Colonic mucosa (tissue), 4 donors: ENCODE results near the gene MRPL2. TPM values are rescaled to one million over a fixed set of nuclear protein-coding genes. Genes with fewer than 3 reads are reported as not detected.
A peak's percentile ranks its signal among the peaks of the same experiment; 100 is the strongest.

Experiments used
- DNase-seq: peaks from one replicate; pipeline ENCODE4 v3.0.0-alpha.2; 2020
- H3K27ac ChIP-seq: fragments of 200-600 bp; one replicate; pipeline ENCODE4 v1.8.0; 2021
- H3K27me3 ChIP-seq: fragments of 200-600 bp; one replicate; pipeline ENCODE4 v1.8.0; 2021
- H3K36me3 ChIP-seq: fragments of 200-600 bp; one replicate; pipeline ENCODE4 v1.8.0; 2021
- H3K4me1 ChIP-seq: fragments of 200-600 bp; one replicate; pipeline ENCODE4 v1.8.0; 2021; ENCODE audit warnings: mild to moderate bottlenecking
- H3K4me3 ChIP-seq: fragments of 200-600 bp; one replicate; pipeline ENCODE4 v1.8.0; 2021
- H3K9ac ChIP-seq, 2 donors: one replicate each; pipeline ENCODE4 v1.7.0; 2013; ENCODE audit warnings: control low read depth in 2 of 2, low read depth in 2 of 2, low read length in 2 of 2
- H3K9me3 ChIP-seq: fragments of 200-600 bp; one replicate; pipeline ENCODE4 v1.8.0; 2021
- CTCF ChIP-seq: fragments of 200-600 bp; IDR thresholded peaks from one replicate; pipeline ENCODE4 v1.8.0; 2022; ENCODE audit warnings: antibody characterized with exemption, mild to moderate bottlenecking
- intact Hi-C: fragments of 100-400 bp; cut with DNase I; formaldehyde crosslinking; loops from one replicate; pipeline ENCODE4 v1.14.1; 2022
- total RNA-seq, 2 donors: library from RNA; stranded (reverse); fragmentation: NEBNext Ultra II Directional in 1 of 2; extraction: Animal tissue kit (Norgen Biotek cat#: 25700) in 1 of 2; gene quantifications; one replicate each; pipeline ENCODE4 v1.2.1, GENCODE V29; 2021
- donor health status: healthy.
- donor health status: DM: no; HTN: no; CAD: no.
- donor health status: DM: no; HTN: no; CAD: no.

The MRPL2 gene
- total RNA-seq, 2 donors from 2014 or later, result 73.2 to 112 TPM

GRCh38 chr6:43092635-43093034, 33.4 kb upstream of the MRPL2 start:
- no peak overlapping the region for H3K9ac ChIP-seq
- no peaks in the 10 kb centered on the region for H3K27me3 ChIP-seq
- intact Hi-C loops, result no loop called here
- no peak for DNase-seq
- no peaks in the 10 kb centered on the region for H3K36me3 ChIP-seq
- H3K9me3 ChIP-seq, result no peaks in the 10 kb centered on the region
- TF ChIP-seq CTCF, result no peak
- H3K4me3 ChIP-seq, result no peak overlapping the region
- H3K27ac ChIP-seq, result no peak overlapping the region
- no peaks in the 10 kb centered on the region for H3K4me1 ChIP-seq

DNA sequence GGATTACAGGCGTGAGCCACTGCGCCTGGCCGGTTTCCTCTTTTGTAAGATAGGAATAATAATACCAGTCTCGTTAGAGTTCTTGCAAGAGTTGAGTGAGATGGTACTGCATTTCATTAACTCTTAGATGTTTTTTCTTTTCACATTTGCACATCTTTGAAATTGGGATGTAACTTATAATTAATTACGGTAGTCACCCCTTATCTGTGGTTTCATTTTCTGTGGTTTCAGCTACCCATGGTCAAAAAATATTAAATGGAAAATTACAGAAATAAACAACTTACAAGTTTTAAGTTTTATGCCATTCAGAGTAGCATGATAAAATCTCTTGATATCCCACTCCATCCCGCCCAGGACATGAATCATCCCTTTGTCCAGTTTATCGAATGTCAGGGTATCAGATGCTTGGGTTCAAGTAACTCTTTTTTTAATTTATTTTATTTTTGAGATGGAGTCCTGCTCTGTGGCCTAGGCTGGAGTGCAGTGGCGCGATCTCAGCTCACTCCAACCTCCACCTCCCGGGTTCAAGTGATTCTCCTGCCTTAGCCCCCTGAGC, 32.3 kb upstream of the MRPL2 start:
- intact Hi-C loops, result no loop called here
- H3K27ac ChIP-seq, result no peak overlapping the region

GRCh38 chr6:43091020-43091419, 31.8 kb upstream of the MRPL2 start:
- no peak overlapping the region for H3K4me3 ChIP-seq
- H3K9ac ChIP-seq, result no peak overlapping the region
- intact Hi-C loops, result no loop called here
- H3K36me3 ChIP-seq, result no peaks in the 10 kb centered on the region
- no peaks in the 10 kb centered on the region for H3K9me3 ChIP-seq
- DNase-seq, result no peak
- H3K27ac ChIP-seq, result no peak overlapping the region
- TF ChIP-seq CTCF, result no peak
- H3K27me3 ChIP-seq, result no peaks in the 10 kb centered on the region
- H3K4me1 ChIP-seq, result no peaks in the 10 kb centered on the region

More for the DNA sequence above, 32.3 kb upstream of the MRPL2 start:
- Histone ChIP-seq H3K36me3 (no peaks in the 10 kb centered on the region), H3K9me3 (no peaks in the 10 kb centered on the region), H3K4me3 (no peak overlapping the region), H3K27me3 (no peaks in the 10 kb centered on the region), H3K4me1 (no peaks in the 10 kb centered on the region), H3K9ac (no peak overlapping the region)
- no peak for DNase-seq
- TF ChIP-seq CTCF, result no peak

- no peaks in the 10 kb centered on the region for H3K36me3 ChIP-seq
- no peaks in the 10 kb centered on the region for H3K9me3 ChIP-seq
- no peaks in the 10 kb centered on the region for H3K4me1 ChIP-seq
- no peak overlapping the region for H3K27ac ChIP-seq
- H3K4me3 ChIP-seq, result no peak overlapping the region
- intact Hi-C loops, result no loop called here
- no peak for TF ChIP-seq CTCF
- no peak overlapping the region for H3K9ac ChIP-seq
- no peak for DNase-seq
- H3K27me3 ChIP-seq, result no peaks in the 10 kb centered on the region
These were observed 31.3 kb upstream of the MRPL2 start for GRCh38 chr6:43090559-43090956.

DNA sequence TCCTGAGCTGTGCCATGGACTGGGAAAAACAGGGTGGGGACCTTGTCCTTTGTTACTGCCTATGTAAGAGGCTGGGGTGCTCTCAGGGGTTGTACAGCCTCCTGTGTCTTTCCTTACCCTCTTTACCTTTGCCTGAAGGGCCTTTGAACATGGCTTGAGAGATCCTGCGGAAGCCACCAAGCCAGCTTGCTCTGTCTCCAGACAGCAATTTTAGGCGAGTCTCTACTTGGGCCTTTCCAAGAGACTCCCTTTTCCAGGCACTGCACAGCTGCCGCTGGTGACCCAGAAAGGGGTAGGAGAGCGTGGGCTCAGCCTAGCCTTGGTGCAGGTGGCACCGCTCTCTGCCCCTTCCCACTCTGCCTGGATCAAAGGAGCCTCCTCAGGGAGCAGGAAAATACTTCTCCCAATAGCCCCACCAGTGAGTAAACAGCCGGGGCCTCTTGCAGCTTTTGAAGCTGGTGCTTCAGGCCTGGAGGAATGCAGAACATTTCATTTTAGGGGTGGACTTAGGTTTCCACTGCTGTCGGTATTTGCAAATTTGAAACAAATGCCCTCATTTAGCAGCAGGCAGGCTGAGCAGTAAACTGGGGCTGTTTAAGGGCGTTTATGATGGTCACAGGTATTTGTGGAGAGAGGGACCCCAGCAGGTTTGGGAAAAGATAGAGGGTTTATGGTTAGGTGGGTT, 30.8 kb upstream of the MRPL2 start:
- no peaks in the 10 kb centered on the region for H3K36me3 ChIP-seq
- no peaks in the 10 kb centered on the region for H3K4me1 ChIP-seq
- DNase-seq, result no peak
- peak overlapping the region in 1 of 2 donors; percentile 6 for H3K9ac ChIP-seq
- H3K9me3 ChIP-seq, result no peaks in the 10 kb centered on the region
- H3K4me3 ChIP-seq, result no peak overlapping the region
- no peak overlapping the region for H3K27ac ChIP-seq
- no peak for TF ChIP-seq CTCF
- no peaks in the 10 kb centered on the region for H3K27me3 ChIP-seq
- intact Hi-C loops, result no loop called here
